Fibroblast of lung (primary cell): ENCODE measurements around the gene SENP6. TPM values are rescaled to one million over a fixed set of nuclear protein-coding genes. Genes with fewer than 3 reads are reported as not detected.
A peak's percentile ranks its signal among the peaks of the same experiment; 100 is the strongest.
"Not testable (repeated sequence)": the region's sequence is repeated elsewhere in the genome, so short reads cannot be mapped to it uniquely, and the experiment has no call there.

Experiments used
- DNase-seq, 2 donors: peaks; one replicate each; pipeline versions ENCODE4 v3.0.0 to v3.0.0-alpha.2; 2010; ENCODE audit warnings: low read depth in 2 of 2
- H2AFZ ChIP-seq: 2 replicates; pipeline ENCODE4 v1.5.1; 2012; ENCODE audit warnings: low read length, control low read depth, inconsistent platforms
- H3K27ac ChIP-seq: 2 replicates; pipeline ENCODE4 v1.5.1; 2011; ENCODE audit warnings: low read length, control low read depth; ENCODE audit not compliant: insufficient read depth
- H3K27me3 ChIP-seq: 2 replicates; pipeline ENCODE4 v1.5.1; 2011; ENCODE audit warnings: mild to moderate bottlenecking, low read length; ENCODE audit not compliant: control insufficient read depth, insufficient read depth
- H3K36me3 ChIP-seq: 2 replicates; pipeline ENCODE4 v1.5.1; 2011; ENCODE audit warnings: low read length; ENCODE audit not compliant: control insufficient read depth, insufficient read depth
- H3K4me1 ChIP-seq: 2 replicates; pipeline ENCODE4 v1.5.1; 2011; ENCODE audit warnings: low read length; ENCODE audit not compliant: control insufficient read depth, insufficient read depth; ENCODE audit errors: extremely low read depth
- H3K4me2 ChIP-seq: 2 replicates; pipeline ENCODE4 v1.5.1; 2011; ENCODE audit warnings: low read length, control low read depth; ENCODE audit not compliant: insufficient read depth; ENCODE audit errors: extremely low read depth
- H3K4me3 ChIP-seq, 4 experiments: fragments of 200-600 bp in 1 of 4; sonication (generic) in 1 of 4; replicated peaks in 1 of 4; 2 replicates each; pipeline ENCODE4 v1.5.1; 2011 to 2016; ENCODE audit warnings: low read length in 4 of 4, low read depth in 3 of 4, mild to moderate bottlenecking in 3 of 4, control low read depth in 2 of 4, inconsistent platforms in 1 of 4, mixed read lengths in 1 of 4; ENCODE audit not compliant: insufficient read depth in 1 of 4; ENCODE audit errors: control extremely low read depth in 1 of 4
- H3K79me2 ChIP-seq: 2 replicates; pipeline ENCODE4 v1.5.1; 2012; ENCODE audit warnings: mild to moderate bottlenecking, low read length, inconsistent platforms; ENCODE audit not compliant: control insufficient read depth, insufficient read depth
- H3K9ac ChIP-seq: 2 replicates; pipeline ENCODE4 v1.5.1; 2011; ENCODE audit warnings: mild to moderate bottlenecking, low read length, control low read depth; ENCODE audit not compliant: insufficient read depth
- H3K9me3 ChIP-seq: 2 replicates; pipeline ENCODE4 v1.5.1; 2012; ENCODE audit warnings: low read depth, low read length; ENCODE audit not compliant: control insufficient read depth, insufficient read depth
- H4K20me1 ChIP-seq: 2 replicates; pipeline ENCODE4 v1.5.1; 2011; ENCODE audit warnings: low read length; ENCODE audit not compliant: control insufficient read depth, insufficient read depth; ENCODE audit errors: extremely low read depth
- CTCF ChIP-seq, 2 donors: IDR thresholded peaks in 1 of 2; conservative IDR thresholded peaks in 1 of 2; 1 replicate in 1 of 2; 2 replicates in 1 of 2; pipeline ENCODE4 v1.5.1; 2011 to 2012; ENCODE audit warnings: low read length in 2 of 2, control low read depth in 1 of 2, inconsistent platforms in 1 of 2, low read depth in 1 of 2, mild to moderate bottlenecking in 1 of 2
- EZH2 ChIP-seq: IDR thresholded peaks from 2 replicates; pipeline ENCODE4 v1.5.1; 2012; ENCODE audit warnings: low read length, control low read depth, mild to moderate bottlenecking; ENCODE audit errors: missing control alignments
- polyA plus RNA-seq, 2 donors: library from polyadenylated mRNA; depleted of rRNA in 1 of 2; stranded (reverse) in 1 of 2; unstranded in 1 of 2; fragments of >200 nt; gene quantifications; 2 replicates each; pipeline ENCODE4 v1.2.1, GENCODE V29; 2011 to 2012; ENCODE audit warnings: missing spikeins in 1 of 2
- total RNA-seq: library from RNA; depleted of rRNA; stranded (reverse); fragments of >200 nt; gene quantifications from 2 replicates; pipeline ENCODE4 v1.2.1, GENCODE V29; 2014

SENP6 gene
- total and polyA plus RNA-seq, 2 donors (not counting 1 experiment from before 2014, with no cell fraction given): 54.5 to 80.6 TPM

- H3K4me1 ChIP-seq: no peaks in the 10 kb centered on the region
- no peaks in the 10 kb centered on the region for H3K79me2 ChIP-seq
- no peak overlapping the region for H3K27ac ChIP-seq
- no peak overlapping the region for H3K9ac ChIP-seq
- no peaks in the 10 kb centered on the region for H3K9me3 ChIP-seq
- H2AFZ ChIP-seq: no peak overlapping the region
- H3K4me2 ChIP-seq: no peak overlapping the region
- H4K20me1 ChIP-seq: no peaks in the 10 kb centered on the region
- no peaks in the 10 kb centered on the region for H3K36me3 ChIP-seq
- H3K4me3 ChIP-seq: no peak overlapping the region
- DNase-seq: no peak
- TF ChIP-seq CTCF (conservative IDR thresholded peaks at IDR 0.05 in 1 of 2, IDR thresholded peaks at IDR 0.05 in 1 of 2; ENCODE audit: low read depth in 1 of 2, low read length in 2 of 2) (no peak), EZH2 (no peak)
- H3K27me3 ChIP-seq: no peaks in the 10 kb centered on the region
Observed at GRCh38 chr6:75666592-75666991, 64.9 kb downstream of the SENP6 start.

- H2AFZ ChIP-seq: no peak overlapping the region
- no peak overlapping the region for H3K4me3 ChIP-seq
- H3K27ac ChIP-seq: no peak overlapping the region
- peaks cover 2% of the 10 kb centered on the region for H3K36me3 ChIP-seq
- no peaks in the 10 kb centered on the region for H3K79me2 ChIP-seq
- TF ChIP-seq CTCF (conservative IDR thresholded peaks at IDR 0.05 in 1 of 2, IDR thresholded peaks at IDR 0.05 in 1 of 2; ENCODE audit: low read depth in 1 of 2, low read length in 2 of 2): no peak
- no peak for TF ChIP-seq EZH2
- H3K9me3 ChIP-seq: no peaks in the 10 kb centered on the region
- H3K4me1 ChIP-seq: no peaks in the 10 kb centered on the region
- no peaks in the 10 kb centered on the region for H4K20me1 ChIP-seq
- H3K9ac ChIP-seq: no peak overlapping the region
- peak in 1 of 2 donors; percentile 46 for DNase-seq
- H3K4me2 ChIP-seq: no peak overlapping the region
- no peaks in the 10 kb centered on the region for H3K27me3 ChIP-seq
Observed at GRCh38 chr6:75673884-75674283, 72.2 kb downstream of the SENP6 start.

- Histone ChIP-seq H3K27me3 (no peaks in the 10 kb centered on the region), H3K4me1 (no peaks in the 10 kb centered on the region), H3K79me2 (no peaks in the 10 kb centered on the region), H3K9ac (no peak overlapping the region), H2AFZ (no peak overlapping the region), H3K36me3 (peaks cover 10% of the 10 kb centered on the region), H3K4me2 (no peak overlapping the region), H3K9me3 (no peaks in the 10 kb centered on the region), H4K20me1 (no peaks in the 10 kb centered on the region), H3K4me3 (no peak overlapping the region), H3K27ac (no peak overlapping the region)
- TF ChIP-seq CTCF (conservative IDR thresholded peaks at IDR 0.05 in 1 of 2, IDR thresholded peaks at IDR 0.05 in 1 of 2; ENCODE audit: low read depth in 1 of 2, low read length in 2 of 2) (no peak), EZH2 (no peak)
- no peak for DNase-seq
Observed at GRCh38 chr6:75676377-75676776, 74.7 kb downstream of the SENP6 start.

- not testable (repeated sequence) for H3K9ac ChIP-seq, H3K36me3 ChIP-seq, H3K27ac ChIP-seq, H4K20me1 ChIP-seq, DNase-seq, H3K4me1 ChIP-seq, H3K4me3 ChIP-seq, H3K27me3 ChIP-seq, H2AFZ ChIP-seq, H3K9me3 ChIP-seq, H3K4me2 ChIP-seq, H3K79me2 ChIP-seq
Observed at GRCh38 chr6:75682548-75682947, 80.9 kb downstream of the SENP6 start.

GRCh38 chr6:75683005-75683404 lies 81.3 kb downstream of the SENP6 start:
- not testable (repeated sequence) for H3K4me1 ChIP-seq, H3K27me3 ChIP-seq, H3K36me3 ChIP-seq, H3K4me2 ChIP-seq, H4K20me1 ChIP-seq, H3K27ac ChIP-seq, H3K9me3 ChIP-seq, DNase-seq, H3K79me2 ChIP-seq, H3K9ac ChIP-seq, H2AFZ ChIP-seq, H3K4me3 ChIP-seq
